Testis (tissue), 2 donors: ENCODE results near the gene ADAMTS6.

Source experiments
- POLR2A ChIP-seq: fragments of 450-650 bp; IDR thresholded peaks from one replicate; pipeline ENCODE4 v1.6.1; 2017; ENCODE audit warnings: antibody characterized with exemption, mild to moderate bottlenecking, moderate library complexity
- TF ChIP-seq, protein P1 (sequence below), 3 experiments: fragments of 450-650 bp in 2 of 3; fragments of 200-600 bp in 1 of 3; sonication (generic) in 1 of 3; IDR thresholded peaks; one replicate each; pipeline ENCODE4 v1.5.1; 2016 to 2019; ENCODE audit warnings: antibody characterized with exemption in 3 of 3, mild to moderate bottlenecking in 2 of 3, moderate library complexity in 1 of 3

DNA sequence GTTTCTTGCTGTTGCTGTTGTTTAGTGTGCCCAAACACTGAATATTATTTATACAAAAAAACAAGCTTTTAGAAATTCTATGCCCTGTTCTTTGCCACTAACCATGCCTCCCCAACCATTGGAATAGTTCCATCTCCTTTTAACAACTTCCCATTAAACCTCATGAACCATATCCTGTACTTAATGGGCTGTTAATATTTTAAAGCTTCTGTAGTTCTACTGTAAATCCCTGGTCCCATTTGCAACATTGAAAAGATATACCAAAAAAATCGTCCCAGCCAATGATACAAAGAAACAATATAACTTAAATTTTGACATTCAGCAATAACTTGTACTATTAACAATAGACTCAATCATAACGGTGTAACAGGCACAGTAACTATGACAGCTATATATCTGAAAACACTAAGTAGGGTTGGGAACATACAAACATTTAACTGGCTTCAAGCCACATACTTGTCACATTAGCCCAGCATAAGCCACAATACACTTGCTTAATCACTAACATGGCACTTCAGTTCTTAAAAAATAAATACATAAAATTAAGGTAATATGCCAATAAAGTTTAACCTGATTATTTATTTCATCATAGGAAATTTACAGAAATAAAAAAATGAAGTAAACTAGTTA lies 86.1 kb downstream of the ADAMTS6 start:
- TF ChIP-seq, protein P1, sequence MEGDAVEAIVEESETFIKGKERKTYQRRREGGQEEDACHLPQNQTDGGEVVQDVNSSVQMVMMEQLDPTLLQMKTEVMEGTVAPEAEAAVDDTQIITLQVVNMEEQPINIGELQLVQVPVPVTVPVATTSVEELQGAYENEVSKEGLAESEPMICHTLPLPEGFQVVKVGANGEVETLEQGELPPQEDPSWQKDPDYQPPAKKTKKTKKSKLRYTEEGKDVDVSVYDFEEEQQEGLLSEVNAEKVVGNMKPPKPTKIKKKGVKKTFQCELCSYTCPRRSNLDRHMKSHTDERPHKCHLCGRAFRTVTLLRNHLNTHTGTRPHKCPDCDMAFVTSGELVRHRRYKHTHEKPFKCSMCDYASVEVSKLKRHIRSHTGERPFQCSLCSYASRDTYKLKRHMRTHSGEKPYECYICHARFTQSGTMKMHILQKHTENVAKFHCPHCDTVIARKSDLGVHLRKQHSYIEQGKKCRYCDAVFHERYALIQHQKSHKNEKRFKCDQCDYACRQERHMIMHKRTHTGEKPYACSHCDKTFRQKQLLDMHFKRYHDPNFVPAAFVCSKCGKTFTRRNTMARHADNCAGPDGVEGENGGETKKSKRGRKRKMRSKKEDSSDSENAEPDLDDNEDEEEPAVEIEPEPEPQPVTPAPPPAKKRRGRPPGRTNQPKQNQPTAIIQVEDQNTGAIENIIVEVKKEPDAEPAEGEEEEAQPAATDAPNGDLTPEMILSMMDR (IDR thresholded peaks at IDR 0.05) = no peak
- TF ChIP-seq POLR2A = no peak
